HG03159 (cell line): Measurements from ENCODE around the gene ZNF207.
A peak's percentile ranks its signal among the peaks of the same experiment; 100 is the strongest.
"Not testable (repeated sequence)": the region's sequence is repeated elsewhere in the genome, so short reads cannot be mapped to it uniquely, and the experiment has no call there.

ENCODE experiments used
- ATAC-seq: cut with Tn5 transposase; IDR thresholded peaks from one replicate; pipeline ENCODE4 v1.9.1; 2021; ENCODE audit warnings: mild to moderate bottlenecking, moderate library complexity; ENCODE audit not compliant: unreplicated experiment

ZNF207 gene

DNA sequence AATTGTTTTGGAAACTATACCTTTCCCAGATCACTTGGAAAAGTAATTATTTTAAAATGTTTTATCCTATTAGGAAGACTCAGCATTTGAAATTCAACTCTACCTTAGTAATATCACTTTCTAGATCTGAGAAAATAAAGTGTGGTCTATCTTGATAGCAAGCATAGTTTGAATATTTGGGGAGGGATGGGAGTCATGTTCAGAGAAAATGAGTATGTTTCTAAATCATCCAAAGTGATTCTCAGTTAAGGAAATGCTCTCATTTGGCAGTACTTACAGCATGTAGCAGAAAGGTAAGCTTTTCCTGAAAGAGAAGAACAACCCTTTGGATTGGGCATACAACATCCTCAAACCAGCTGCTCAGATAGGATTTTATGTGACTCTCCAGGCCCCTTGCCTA is 14.9 kb upstream of the ZNF207 start:
- ATAC-seq = no peak

DNA sequence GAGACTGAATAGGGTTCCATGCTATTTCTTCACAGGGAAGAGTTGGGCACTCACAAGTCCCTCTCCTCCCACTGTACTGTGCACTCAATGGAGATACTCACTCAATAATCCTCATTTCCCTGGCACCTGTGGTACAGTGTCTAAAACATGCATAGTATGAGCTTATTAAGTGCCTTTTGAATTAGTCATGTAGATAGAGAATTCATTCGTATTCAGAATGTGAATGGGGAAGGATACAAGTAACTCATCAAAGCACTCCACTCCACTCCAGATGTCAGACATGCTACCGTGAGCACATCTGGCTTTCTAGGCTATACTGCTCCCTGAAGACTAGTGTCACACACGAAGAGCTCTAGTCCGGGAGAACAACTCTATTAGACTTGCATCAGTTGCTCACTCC is 14.3 kb upstream of the ZNF207 start:
- no peak for ATAC-seq

DNA sequence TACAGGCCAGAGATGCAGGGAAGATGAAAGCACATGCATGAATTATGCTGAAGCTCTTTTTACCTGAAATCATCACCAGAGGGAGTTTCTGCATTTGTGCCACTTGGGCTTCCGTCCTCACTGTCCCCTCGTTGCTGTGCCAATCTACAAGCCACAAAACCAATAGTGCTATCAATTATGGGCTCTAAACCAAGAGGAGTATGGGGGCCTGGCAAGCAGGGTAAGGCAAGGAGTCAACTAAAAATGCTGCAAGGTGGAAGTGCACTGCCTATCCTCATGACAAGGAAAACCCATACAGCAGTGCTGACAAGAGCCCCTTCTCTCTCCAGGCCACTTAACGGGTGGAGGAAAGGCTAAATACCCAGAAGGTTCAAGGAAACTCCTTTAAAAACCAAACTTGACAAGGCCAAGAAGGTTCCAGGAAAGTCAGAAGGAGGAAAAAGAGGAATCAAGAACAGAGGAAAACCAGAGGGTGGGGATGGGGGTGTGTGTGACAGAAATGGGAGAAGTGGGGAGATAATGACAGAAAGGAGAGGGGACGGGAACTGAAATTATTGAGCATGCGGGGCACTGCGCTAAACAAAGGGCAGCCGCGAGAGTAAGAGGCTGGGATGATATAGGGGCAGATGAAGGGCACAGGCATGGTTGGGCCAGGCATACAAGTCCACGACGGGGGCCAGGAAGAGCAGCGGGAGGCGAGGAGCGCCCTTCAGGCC is 8.7 kb upstream of the ZNF207 start:
- peak; percentile 7 for ATAC-seq

DNA sequence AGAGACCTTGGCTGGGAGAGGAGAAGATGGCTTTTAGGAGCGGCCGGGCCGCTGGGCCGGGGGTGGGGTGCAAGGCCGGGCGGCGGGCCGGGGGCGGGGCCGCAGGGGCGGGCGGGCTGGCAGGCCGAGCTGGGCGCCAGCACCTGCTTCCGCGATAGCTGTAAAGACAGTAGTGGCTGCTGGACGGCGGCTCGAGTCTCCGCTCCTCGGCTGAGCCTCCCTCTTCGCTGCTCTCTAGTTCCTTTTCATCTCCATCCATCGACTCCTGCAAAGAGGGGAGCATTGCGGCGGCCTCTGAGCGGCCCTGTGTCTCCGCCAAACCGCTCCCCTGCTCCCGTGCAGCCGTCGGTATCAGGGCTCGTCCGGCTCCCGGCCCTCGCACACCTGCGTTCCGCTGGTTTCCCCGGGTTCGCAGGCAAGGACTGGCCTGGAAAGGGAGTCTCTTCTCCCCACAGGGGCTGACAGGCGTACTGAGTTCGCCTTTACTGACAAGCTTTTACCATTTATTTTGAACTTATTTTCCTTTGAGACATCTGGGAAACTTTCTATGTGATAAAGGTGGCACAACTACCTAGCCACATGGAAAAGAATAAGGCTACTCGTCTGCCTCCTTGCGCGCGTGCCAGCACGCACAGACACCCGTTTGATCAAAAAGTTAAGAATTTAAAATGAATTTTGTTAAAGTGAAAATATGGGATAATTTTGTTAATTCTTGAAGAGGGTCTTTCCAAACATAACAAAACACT is 7.9 kb upstream of the ZNF207 start, which contains the start of gene C17orf75:
C17orf75 (minus strand) TSS at position 317 of the 746 bp plus-strand sequence; CDS start at position 283, 34 bp downstream.
- ATAC-seq = peak; percentile 82

DNA sequence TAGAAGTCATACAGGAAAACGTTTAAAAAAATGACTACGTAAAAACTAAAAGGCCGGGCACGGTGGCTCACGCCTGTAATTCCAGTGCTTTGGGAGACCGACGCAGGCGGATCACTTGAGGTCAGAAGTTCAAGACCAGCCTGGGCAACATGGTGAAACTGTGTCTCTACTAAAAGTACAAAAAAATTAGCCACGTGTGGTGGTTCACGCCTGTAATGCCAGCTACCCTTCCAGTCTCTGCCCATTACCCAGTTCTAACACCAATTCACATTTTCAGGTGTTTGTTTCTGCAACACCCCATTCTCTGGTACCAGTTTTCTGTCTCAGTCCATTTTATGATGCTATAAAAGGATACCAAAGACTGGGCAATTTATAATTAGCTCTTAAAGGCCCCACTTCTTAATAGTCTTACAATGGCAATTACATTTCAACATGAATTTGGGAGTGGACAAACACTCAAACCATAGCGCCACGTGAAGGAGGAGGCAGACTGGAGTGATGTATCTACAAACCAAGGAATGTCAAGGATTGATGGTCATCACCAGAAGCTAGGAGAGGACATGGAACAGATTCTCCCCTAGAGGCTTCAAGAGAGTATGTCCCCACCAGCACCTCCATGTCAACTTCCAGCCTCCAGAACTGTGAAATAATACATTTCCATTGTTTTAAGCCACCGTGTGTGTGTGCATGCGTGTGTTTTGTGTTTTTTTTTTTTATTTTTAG is 7.2 kb upstream of the ZNF207 start:
- ATAC-seq = no peak

DNA sequence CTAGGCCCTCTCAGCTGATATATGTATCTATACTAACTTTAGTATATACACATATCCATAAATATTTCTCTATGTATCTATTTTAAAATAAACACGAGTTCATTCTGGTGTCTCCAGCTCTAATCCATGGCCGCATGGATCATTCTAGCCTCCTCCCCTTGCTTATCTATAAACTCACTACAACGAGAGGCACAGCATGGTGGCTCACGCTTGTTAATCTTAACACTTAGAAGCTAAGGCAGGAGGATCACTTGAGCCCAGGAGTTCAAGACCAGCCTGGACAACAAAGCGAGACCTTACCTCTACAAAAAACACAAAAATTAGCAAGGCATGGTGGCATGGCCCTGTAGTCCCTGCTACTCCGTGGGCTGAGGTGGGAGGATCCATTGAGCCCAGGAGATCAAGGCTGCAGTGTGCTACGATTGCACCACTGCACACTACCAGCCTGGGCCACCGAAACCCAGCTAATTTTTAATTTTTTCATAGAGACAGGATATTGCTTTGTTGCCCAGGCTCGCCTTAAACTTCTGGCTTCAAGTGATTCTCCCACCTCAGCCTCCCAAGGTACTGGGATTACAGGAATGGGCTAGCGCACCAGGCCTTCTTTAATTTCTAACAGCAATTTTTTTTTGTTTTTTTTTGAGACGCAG is 3.9 kb upstream of the ZNF207 start:
- ATAC-seq = no peak

DNA sequence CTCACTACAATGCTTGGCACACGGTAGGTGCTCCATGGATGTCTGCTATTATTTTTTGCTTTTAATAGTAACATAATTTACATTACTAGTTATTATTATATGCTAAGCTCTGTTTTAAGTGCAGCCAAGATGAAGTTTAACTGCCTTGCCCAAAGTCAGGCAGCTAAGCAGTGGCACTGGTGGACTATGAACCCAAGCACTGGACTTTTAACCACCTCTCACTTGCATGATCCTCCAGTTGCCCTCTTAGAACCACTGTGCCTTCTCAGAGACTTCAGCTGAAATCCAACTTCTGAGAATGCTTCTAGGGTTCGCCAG is 1.5 kb upstream of the ZNF207 start:
- ATAC-seq = no peak

DNA sequence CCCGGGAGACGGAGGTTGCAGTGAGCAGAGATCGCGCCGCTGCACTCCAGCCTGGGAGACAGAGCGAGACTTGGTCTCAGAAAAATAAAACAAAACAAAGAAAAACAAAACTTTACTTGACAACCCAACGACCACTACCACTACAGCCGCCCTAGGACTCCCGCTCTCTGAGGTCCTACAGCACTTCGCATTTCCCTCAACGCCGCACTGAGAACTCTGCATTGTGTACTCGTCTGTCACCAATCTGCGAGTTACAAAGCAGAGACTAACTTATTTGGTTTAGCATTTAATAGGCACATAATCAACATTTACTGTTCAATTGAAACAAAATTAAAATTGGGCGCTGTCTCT is 479 bp upstream of the ZNF207 start:
- peak; percentile 23 for ATAC-seq

DNA sequence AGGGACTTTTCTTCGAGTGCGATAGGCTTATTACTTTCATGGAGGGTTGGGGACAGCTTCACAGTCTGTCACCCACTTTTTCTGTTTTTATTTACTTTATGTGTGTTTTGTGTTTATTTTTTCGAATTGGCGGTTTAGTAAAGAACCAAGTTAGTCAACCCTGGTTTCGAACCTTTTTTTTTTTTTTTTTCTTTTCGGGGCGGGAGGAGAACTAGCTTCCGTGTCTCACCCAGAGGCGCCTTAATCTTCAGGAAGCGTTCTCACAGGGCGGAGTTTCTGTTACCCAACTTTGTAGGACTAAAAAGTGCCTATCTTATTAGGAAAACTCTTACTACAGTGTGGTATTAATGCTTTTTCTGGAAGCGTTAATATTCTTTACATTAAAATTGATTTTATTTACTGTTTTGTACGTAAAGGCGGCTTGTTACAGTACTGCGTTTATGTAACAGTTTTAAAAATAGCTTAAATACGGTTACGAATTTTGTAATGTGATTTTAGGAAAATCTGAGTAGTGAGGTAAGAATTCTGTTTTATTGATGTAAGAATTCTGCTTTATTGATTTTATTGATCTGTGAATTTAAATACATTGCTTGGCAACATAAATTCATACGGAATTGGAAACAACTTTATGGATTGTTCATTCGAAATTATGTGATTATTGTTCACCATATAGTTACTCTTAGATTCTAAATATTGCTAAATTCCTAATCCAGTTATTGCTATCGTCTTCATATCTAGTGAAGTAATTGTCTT is 885 bp downstream of the ZNF207 start:
- peak; percentile 22 for ATAC-seq

DNA sequence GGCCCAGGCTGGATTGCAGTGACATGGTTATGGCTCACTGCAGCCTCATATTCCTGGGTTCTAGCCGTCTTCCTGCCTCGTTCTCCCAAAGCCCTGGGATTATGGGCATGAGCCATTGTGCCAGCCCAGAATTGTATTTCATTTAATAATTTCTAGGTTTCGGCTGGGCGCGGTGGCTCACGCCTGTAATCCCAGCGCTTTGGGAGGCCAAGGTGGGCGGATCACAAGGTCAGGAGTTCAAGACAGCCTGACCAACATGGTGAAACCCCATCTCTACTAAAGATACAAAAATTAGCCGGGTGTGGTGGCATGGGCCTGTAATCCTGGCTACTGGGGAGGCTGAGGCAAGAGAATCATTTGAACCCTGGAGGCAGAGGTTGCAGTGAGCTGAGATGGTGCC is 2.8 kb downstream of the ZNF207 start:
- ATAC-seq = not testable (repeated sequence)

DNA sequence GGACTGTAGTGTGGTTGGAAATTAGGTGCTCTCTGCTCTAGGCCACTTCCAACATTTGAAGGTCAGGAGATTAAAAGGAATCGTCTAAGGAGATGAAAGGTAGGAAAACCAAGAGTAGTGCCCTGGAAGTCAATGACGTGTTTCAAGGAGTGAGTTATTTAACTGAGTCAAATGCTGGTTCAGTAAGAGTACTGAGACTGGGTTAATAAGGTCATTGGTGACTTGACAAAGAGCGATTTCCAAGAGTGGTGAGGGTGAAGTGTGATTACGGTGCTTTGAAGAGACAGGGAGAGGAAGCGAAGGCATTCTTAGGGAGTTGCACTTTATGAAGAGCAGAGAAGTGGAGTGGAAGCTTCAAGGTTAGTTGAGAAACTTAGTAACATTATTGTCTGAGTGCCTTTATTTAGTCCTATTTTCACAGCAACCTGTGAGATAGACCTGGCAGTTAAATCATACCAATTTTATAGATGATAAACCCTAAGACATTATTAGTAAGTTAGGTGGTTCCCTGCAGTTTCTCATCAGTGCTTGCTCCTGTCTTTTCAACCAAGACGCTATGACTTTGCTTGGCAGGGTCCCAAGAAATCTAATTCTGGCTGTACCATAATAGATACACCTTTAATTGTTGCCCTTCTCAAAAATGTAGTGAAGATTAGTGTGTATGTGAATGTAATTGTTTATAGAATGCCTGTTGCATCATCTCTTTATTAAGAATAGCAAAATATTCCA is 5.9 kb downstream of the ZNF207 start:
- no peak for ATAC-seq

DNA sequence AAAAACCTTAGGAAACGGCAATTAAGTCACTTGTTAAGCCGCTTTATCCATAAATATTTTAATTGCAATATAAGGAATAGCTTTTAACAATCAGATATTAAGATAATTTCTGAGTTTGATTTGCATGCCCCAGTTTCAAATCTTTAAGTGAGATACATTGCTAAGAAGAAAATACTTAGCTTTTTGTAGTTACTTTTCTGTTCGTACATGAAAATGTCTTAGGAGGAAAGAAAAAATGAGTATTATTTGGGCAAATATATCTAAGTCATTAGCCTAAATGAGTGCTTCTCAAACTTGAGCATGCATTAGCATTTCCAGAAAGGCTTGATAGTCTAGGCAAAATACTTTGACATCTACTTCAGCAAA is 6.4 kb downstream of the ZNF207 start:
- ATAC-seq = no peak

DNA sequence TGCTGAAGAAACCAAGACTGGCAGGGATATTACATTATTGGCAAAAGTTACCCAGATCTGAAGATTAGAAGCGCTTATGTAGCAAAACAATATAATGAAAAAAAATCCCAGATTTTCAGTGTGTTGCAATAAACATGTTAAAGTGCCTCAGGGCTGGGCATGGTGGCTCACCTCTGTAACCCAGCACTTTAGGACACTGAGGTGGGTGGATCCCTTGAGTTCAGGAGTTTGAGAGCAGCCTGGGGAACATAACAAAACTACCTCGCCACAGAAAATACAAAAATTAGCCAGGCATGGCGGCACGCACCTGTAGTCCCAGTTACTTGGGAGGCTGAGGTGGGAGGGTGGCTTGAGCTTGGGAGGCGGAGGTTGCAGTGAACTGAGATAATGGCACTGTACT is 6.8 kb downstream of the ZNF207 start:
- no peak for ATAC-seq

DNA sequence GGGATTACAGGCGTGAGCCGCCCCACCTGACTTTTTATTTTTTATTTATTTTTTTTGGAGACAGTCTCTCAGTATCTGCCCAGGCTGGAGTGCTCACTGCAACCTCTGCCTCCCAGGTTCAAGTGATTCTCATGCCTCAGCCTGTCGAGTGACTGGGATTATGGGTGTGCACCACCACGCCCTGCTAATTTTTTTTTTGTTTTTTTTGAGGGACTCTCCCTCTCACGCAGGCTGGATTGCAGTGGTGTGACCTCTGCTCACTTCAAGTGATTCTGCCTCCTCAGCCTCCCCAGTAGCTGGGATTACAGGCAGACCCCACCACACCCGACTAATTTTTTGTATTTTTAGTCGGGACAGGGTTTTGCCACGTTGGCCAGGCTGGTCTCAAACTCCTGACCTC is 7.7 kb downstream of the ZNF207 start:
- ATAC-seq = no peak

DNA sequence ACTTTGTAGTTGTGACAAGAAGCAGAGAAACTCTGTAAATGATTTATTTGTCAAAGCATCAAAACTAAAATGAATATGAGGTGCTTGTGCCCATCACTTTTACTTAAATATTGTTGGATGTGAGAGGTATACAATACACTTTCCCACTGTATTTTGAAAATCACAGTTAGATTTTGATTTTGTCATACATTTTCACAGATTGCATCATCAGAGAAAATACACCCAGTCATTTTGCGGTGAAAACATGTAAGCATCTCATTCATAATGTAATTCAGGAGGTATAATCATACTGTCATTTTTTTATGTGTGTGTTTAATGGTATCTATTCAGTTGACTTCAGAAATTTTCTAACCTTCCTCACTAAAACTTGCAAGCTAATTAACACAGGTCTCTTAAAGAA is 11.3 kb downstream of the ZNF207 start:
- no peak for ATAC-seq

DNA sequence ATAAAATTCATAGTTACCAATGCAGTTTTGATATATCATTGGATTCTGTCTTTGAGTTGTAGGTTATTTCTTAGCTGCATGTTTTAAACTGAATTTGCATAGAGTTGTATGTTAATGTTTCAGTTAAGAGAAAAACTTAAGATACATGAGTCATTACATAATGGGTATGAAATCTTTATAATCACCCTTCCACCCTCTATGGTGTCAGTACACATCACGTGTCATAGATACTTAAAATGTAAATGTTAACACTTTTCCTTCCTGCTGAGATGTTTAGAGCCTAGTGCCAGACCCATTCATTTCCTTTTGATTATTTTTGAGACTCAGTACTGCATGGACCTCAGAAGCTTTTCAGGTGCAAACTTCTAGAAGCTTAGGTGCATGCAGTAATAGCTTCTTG is 20.5 kb downstream of the ZNF207 start:
- no peak for ATAC-seq

DNA sequence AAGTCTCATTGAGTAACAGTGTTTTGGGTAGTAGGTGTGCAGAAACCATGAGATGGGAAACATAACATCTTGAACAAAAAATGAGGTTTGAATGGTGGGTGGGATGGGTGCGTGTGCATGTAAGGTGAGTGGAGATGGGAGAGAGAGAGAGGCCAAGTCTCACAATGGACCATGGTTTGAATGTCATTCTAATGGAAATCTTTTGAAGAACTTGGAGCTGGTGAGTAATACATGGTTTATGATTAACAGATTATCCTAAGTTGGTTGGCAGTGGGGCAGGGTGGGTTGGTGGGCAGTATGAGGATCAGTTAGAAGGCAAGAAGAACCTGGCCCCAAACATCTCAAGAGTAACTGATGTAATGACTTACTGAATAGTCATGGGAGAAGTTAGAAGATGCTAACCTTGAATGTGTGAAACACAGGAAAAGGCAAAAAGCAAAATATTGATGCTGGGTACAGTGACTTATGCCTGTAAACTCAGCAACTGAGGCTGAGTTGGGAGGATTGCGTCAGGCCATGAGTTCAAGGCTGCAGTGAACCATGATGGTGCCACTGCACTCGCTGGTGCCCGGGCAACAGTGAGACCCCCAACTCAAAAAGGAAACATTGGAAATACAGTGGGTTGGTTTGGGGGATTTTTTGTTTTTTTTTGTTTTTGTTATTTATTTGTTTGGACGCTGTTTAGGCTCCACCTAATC is 32.7 kb downstream of the ZNF207 start:
- no peak for ATAC-seq

DNA sequence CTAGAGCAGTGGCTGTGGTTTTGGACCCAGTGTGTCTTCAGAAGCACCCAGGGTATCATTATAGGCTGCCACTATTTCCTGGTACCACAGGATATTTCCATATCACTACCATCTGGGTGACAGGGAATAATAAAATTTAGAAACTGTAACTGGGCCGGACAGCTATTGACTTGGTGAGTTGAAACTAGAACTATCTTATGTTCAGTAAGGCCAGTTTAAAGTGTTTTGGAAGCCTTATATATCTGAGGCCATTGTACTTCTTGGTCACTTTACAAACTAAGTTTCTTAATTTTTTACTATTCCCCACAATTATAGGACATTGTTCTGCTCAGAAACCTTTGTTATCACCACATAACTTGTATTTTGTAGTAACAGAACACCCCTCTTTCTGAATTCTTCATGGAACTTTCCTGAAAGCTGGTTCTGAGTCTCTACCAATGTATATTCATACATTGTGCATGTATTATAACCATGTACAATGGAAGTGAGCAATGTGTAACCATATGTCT is 34.0 kb downstream of the ZNF207 start:
- ATAC-seq = no peak

DNA sequence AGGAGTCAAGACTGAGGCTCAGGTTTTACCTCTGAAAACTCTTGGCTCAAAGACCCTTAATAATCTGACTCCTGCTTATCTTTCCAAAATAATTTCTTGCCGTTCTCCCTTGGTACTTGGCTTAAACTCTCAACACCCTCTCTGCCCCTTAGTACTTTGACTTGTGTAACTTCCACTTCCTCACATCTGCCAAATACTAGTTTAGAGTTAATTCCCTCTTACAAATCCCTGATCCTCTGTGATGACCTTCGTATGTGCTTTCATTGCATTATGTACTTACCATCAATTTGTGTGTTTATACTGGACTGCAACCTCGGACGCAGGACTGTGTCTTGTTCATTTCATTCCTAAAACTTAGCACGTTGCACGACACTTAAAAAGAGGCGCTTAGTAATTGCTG is 35.2 kb downstream of the ZNF207 start:
- no peak for ATAC-seq
